GM19455 (cell line): ENCODE results near the gene KRTAP4-1.
"Not testable (repeated sequence)": the region's sequence is repeated elsewhere in the genome, so short reads cannot be mapped to it uniquely, and the experiment has no call there.

Source experiments
- ATAC-seq: cut with Tn5 transposase; IDR thresholded peaks from one replicate; pipeline ENCODE4 v1.9.1; 2021; ENCODE audit not compliant: unreplicated experiment

KRTAP4-1 gene

GRCh38 chr17:41176744-41177387, 7.8 kb downstream of the KRTAP4-1 start:
- ATAC-seq = no peak

GRCh38 chr17:41171886-41172285, 12.8 kb downstream of the KRTAP4-1 start:
- no peak for ATAC-seq

GRCh38 chr17:41168121-41168520, 16.6 kb downstream of the KRTAP4-1 start, which contains the start of gene KRTAP4-3:
TSS of gene KRTAP4-3 (minus strand) at chr17:41168221. CDS start at chr17:41168172, 49 bp downstream.
- ATAC-seq = no peak

- ATAC-seq = no peak
Observed at GRCh38 chr17:41167561-41167960, 17.1 kb downstream of the KRTAP4-1 start.

DNA sequence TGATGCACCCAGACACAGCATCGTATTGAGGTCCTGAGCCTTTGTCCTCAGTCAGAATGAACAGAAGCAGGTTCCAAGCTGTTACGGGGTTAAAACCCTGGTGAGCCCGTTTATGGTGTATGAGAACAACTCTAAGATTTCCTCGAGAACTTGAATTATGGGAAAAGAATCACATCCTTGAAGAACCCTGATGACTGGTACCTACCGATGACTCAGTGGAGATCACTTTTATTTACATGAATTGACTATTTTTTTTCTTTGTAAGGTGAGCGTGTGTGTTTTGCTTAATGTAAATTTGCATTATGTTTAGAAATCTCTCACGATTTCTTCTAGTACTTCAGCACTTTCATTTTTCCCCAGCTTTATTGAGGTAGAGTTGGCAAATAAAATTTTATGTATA, 20.9 kb downstream of the KRTAP4-1 start:
- no peak for ATAC-seq

DNA sequence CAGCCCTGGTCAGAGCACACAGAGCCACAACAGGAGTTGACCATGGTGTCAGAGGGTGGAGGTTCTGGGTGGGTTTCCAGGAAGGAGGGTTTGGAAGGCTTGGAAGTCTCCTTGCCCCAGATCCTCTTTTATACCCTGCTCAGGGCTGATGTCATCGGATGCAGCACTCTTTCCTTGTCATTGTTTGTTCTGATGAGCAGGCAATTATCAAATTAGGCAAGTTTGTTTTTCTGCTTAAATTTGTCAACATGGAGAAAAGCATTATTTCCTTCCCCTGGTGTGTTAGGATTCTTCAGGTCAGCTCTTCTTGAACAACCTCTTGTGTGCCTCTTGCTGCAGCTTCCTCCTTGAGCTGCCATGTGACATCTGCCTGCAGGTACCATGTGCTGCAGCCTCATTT, 24.1 kb downstream of the KRTAP4-1 start, which contains the start of gene KRTAP4-4:
KRTAP4-4 (minus strand) TSS at position 101 of the 400 bp plus-strand sequence; CDS start at position 44, 57 bp downstream.
- no peak for ATAC-seq

GRCh38 chr17:41160190-41160589, 24.5 kb downstream of the KRTAP4-1 start:
- not testable (repeated sequence) for ATAC-seq

DNA sequence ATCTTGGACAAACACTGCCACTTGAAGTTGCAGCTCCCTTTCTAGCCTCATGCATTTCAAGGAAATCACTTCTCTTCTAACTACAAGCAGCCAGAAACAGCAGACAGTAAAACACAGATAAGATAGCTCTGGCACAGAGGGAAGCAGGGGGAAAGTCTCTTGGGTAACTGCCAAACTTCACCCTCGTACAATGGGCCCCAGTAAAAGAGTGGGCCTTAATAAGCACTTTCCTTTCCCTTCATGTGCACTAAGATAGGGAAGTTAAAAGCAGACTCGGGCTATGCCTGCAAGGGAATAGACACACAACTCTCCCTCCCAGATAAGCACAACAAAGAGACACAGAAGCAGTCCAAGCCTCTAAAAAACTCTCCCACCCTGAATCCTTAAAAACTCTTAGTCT, 30.9 kb downstream of the KRTAP4-1 start:
- ATAC-seq = no peak

DNA sequence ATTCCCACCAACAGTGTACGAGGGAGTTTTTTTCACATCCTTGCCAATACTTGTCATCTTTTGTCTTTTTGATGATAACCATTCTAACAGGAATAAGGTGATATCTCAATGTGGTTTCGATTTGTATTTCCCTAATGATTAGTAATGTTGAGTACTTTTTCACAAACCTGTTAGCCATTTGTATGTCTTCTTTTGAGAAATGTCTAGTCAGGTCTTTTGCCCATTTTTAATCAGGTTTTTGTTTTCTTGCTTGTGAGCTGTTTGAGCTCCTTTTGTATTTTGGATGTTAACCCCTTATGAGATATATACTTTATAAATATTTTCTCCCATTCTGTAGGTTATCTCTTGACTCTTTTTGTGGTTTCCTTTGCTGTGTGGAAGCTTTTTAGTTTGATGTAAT, 33.2 kb downstream of the KRTAP4-1 start:
- no peak for ATAC-seq

DNA sequence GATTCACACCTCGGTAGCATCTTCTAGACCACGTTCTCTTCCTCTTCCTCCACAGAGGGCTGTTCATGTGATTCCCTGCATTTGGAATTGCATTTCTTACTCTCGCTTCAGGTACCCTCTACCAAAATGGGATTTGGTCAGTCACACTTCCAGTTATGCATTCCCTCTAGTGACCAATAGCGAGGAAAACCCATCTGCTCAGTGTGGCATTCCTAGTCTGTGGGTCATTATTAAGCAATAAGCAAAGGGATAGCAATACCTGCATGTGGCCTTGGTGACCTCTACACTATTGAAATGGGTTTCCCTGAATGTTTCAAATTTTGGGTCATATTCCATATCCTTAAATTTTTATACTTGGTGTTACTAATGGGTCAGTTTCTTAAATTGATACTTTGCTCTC, 34.7 kb downstream of the KRTAP4-1 start:
- no peak for ATAC-seq

DNA sequence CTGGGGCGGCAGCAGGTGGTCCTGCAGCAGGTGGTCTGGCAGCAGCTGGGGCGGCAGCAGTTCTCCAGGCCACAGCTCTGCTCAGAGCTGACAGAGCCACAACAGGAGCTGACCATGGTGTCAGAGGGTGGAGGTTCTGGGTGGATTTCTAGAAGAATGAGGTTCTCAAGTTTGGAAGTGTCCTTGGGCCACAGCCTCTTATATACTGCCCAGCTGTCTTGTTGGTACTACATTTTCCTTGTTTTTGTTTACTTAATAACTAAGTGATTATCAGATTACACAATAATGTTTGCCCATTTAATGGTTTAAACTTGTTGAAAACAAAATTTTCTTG, 35.1 kb downstream of the KRTAP4-1 start, which contains the start of gene KRTAP4-5:
KRTAP4-5 (minus strand) TSS at position 174 of the 334 bp plus-strand sequence; CDS start at position 116, 58 bp downstream.
- no peak for ATAC-seq

DNA sequence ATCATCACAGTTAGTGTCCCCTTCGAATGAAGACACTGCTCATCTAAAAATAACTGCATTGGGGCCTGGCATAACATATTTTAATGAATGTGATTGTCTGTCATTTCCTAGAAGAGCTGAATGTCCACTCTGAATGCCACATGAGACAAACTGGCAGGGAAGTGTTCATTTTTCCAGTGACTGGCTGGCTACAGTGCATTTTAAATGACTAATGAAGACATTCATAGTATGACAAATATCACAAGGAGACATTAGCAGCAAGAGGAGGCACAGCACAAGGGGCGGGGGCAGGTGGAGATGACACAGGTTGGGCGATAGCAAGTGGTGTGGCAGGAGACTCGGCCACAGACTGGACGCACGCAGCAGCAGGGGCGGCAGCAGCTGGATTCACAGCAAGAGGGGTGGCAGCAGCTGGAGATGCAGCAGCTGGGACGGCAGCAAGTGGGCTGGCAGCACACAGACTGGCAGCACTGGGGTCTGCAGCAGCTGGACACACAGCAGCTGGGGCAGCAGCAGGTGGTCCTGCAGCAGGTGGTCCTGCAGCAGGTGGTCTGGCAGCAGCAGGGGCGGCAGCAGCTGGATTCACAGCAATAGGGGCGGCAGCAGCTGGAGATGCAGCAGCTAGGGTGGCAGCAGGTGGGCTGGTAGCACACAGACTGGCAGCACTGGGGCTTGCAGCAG, 35.6 kb downstream of the KRTAP4-1 start:
- not testable (repeated sequence) for ATAC-seq

GRCh38 chr17:41147531-41148204, 37.0 kb downstream of the KRTAP4-1 start:
- ATAC-seq = no peak

- no peak for ATAC-seq
Observed at GRCh38 chr17:41145261-41145660, 39.5 kb downstream of the KRTAP4-1 start.

- no peak for ATAC-seq
Observed at GRCh38 chr17:41144846-41145245, 39.9 kb downstream of the KRTAP4-1 start.

DNA sequence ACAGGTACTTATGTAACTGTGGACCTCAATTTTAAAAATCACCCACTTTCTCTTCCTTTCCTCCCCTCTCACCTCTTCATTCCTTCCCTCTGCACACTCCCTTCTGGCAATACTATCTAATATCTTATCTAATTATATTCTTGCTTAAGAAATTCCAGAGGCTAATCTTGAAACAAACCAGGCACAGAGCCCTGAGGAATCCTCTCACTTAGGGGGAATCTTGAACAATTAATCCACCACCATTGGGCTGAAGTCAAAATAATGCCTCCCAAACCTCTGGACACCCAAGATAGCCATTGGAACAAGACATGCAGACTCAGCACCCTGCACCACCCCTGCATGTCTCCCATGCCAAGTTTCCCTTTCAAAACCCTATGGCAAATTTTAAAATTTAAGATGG, 43.4 kb downstream of the KRTAP4-1 start:
- no peak for ATAC-seq

- ATAC-seq = no peak
Observed at GRCh38 chr17:41140360-41141131, 44.2 kb downstream of the KRTAP4-1 start, which contains the start of gene KRTAP4-6. TSS of gene KRTAP4-6 (minus strand) at chr17:41140544. CDS start at chr17:41140487, 57 bp downstream.

DNA sequence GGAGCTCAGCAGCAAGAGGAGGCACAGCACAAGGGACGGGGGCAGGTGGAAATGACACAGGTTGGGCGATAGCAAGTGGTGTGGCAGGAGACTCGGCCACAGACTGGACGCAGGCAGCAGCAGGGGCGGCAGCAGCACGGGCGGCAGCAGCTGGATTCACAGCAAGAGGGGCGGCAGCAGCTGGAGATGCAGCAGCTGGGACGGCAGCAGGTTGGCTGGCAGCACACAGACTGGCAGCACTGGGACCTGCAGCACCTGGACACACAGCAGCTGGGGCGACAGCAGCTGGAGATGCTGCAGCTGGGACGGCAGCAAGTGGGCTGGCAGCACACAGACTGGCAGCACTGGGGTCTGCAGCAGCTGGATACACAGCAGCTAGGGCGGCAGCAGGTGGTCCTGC, 44.8 kb downstream of the KRTAP4-1 start:
- ATAC-seq = not testable (repeated sequence)
